NCI-H748 (cell line): ENCODE data around the gene ZP3.
"Not testable (repeated sequence)": the region's sequence is repeated elsewhere in the genome, so short reads cannot be mapped to it uniquely, and the experiment has no call there.

ENCODE experiments used
- DNase-seq: peaks from one replicate; lab custom pipeline; 2025; ENCODE audit not compliant: unreplicated experiment; lab: John Stamatoyannopoulos, UW

ZP3 gene

DNA sequence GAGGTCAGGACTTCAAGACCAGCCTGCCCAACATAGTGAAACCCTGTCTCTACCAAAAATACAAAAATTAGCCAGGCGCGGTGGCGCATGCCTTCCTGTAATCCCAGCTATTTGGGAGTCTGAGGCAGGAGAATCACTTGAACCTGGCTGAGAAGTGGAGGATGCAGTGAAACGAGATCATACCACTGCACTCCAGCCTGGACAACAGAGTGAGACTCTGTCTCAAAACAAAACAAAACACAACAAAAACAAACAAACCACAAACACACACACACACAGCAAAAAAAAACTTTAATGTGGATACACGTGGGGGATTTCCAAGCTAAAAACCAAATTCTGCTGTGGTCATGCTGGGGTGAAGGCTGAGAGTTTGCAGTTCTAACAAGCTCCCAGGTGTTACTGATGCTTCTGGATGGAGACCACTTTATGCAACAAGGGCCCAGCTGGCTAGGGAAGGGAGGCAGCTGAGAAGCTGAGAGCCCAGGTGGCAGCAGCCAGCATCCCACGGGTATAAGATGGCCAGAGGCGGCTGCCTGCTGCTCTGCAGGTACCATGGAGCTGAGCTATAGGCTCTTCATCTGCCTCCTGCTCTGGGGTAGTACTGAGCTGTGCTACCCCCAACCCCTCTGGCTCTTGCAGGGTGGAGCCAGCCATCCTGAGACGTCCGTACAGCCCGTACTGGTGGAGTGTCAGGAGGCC lies at the start of gene ZP3:
Gene ZP3, plus strand, starts transcription at position 538 of the 699 bp plus-strand sequence. Its CDS starts 15 bp downstream, at position 553.
- no peak for DNase-seq

DNA sequence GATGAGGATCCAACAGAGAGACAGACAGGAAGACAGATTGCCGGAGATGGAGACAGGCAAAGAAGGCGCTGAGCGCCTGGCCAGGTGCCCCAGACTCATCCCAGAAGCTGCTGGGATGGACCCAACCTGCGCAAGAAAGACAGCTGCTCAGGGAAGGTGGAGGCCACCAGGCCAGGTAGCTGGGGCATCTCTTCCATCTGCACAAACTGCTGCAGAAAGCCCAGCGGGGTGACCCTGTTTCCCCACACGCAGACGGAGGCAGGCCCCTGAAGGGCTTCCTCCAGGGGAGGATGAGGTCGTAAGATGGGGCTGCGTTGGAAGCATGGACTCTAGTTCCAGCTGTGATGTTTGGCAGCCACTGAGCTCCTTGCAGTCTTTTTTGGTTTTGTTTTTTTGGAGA lies 49.5 kb upstream of the ZP3 start:
- no peak for DNase-seq

DNA sequence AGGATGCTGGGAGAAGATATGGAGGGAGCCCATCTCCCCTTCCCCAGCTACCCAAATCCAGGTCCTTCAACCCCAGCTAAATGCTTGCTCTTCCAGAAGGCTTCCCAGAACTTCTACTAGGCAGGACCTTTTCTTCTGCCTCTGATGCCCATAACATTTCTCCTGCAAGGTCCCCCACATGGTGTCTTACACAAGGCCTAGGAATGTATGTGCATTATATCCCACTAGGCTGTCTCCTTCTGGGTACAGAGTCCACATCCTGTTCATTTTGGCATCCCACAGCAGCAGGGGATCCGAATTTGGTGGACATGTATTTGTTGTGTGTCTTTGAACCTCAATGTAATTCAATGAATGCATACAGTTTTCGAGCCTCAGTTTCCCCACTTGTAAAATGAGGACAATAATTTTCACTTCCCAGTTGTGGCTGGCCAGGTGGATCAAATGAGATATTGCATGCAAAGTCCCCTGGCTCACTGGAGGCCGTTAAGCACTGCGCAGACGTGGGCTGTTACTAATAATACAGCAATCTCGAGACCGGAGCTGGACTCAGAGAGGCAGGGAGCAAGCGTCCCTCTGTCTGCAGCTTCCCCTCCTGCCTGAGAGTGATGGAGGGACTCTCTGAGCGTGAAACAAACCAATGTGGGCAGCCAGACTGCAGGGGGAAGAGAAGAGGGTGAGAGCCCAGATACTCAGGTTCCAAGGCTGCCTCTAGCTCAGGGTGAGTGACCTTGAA lies 47.4 kb upstream of the ZP3 start:
- no peak for DNase-seq

DNA sequence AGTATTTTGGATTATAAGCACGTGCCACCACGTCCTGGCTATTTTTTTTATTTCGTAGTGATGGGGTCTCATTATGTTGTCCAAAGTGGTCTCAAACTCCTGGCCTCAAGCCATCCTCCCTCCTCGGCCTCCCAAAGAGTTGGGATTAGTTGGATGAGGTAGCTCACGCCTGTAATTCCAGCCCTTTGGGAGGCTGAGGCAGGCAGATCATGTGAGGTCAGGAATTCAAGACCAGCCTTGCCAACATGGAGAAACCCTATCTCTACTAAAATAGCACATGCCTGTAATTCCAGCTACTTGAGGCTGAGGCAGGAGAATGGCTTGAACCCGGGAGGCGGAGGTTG lies 44.2 kb upstream of the ZP3 start:
- no peak for DNase-seq

DNA sequence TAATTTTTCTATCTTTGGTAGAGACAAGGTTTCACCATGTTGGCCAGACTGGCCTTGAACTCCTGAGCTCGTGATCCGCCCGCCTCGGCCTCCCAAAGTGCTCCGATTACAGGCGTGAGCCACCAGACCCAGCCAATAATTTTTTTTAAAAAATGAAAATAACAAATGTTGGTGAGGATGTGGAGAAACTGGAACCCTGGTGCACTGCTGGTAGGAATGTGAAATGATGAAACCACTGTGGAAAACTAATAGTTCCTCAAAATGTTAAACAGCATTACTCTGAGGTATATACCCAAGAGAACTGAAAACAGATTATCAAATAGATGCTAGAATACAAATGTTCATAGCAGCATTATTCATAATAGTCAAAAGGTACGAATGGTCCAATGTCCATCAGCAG lies 42.9 kb upstream of the ZP3 start:
- no peak for DNase-seq

DNA sequence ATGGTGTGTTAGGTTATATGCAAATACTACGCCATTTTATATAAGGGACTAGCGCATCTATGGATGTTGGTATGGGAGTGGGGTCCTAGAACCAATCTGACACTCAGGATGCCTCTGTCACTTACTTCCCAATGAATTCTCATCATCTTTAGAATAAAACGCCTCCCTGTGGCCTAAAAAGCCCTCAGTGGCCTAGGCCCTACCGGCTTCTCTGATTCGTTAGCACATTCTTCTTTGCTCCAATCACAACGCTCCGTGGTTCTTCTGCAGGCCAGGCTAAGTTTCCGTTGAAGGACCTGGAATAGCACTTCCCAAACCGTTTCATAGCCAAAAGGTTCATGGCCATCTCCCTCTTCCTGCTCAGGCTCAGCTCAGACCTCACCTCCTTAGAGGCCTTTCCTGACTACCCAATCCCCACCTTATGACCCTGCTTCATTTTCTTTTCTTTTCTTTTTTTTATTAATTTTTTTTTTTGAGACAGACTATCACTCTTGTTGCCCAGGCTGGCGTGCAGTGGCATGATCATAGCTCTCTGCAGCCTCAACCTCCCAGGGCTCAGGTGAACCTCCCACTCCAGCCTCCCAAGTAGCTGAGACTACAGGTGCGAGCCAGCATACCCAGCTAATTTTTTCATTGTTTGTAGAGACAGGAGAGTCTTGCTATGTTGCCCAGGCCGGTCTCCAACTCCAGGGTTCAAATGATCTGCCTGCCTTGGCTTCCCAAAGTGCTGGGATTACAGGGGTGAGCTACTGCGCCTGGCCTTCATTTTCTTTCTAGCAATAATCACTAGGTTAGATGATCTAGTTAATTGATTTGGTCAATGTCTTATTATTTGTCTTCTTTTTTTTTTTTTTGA lies 41.4 kb upstream of the ZP3 start:
- DNase-seq: no peak

DNA sequence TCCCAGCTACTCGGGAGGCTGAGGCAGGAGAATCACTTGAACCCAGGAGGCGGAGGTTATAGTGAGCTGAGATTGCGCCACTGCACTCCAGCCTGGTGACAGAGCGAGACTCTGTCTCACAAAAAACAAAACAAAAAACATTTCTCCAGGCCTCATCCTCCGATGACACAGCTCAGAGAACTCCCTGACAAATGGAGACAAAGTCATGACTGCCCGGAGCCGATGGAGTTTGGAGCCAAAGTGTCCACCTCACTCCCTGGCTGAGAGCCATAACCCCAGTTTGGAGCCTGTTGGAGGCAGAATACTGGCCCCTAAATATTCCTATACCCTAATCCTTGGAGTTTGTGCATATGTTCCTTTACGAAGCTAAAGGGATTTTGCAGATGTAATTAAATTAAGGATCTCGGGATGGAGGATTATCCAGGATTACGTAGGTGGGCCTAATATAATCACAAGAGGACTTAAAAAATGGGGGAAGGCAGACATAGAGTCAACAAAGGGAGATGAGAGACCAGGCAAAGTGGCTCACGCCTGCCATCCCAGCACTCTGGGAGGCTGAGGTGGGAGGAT lies 38.0 kb upstream of the ZP3 start:
- DNase-seq: no peak

DNA sequence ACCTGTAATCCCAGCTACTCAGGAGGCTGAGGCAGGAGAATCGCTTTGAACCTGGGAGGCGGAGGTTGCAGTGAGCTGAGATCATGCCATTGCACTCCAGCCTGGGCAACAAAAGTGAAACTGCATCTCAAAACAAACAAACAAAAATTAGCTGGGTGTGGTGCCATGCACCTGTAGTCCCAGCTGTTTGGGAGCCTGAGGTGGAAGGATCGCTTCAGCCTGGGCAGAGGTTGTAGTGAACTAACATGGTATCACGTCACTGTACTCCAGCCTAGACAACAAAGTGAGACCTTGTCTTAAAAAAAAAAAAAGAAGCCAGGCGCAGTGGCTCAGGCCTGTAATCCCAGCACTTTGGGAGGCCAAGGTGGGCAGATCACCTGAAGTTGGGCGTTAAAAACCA lies 37.0 kb upstream of the ZP3 start:
- DNase-seq: peak; percentile 38

DNA sequence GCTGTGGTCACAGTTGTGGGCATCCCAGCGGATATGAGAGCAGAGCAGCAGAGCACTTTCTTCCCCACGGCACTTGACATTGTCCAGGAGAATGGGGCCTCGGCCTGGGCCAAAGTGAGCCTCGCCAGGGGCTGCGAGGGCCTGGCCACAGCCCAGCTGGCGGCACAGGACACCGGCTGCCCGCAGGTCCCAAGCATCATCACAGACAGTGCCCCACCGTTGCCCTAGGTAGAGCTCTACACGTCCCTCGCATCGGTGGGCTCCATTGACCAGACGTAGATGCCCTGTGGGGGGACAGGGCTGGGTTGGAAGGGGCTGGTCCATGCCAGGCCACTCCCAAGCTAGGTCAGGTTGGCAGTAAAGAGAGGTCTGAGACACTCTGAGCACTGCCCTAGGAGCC lies 34.7 kb upstream of the ZP3 start:
- no peak for DNase-seq

DNA sequence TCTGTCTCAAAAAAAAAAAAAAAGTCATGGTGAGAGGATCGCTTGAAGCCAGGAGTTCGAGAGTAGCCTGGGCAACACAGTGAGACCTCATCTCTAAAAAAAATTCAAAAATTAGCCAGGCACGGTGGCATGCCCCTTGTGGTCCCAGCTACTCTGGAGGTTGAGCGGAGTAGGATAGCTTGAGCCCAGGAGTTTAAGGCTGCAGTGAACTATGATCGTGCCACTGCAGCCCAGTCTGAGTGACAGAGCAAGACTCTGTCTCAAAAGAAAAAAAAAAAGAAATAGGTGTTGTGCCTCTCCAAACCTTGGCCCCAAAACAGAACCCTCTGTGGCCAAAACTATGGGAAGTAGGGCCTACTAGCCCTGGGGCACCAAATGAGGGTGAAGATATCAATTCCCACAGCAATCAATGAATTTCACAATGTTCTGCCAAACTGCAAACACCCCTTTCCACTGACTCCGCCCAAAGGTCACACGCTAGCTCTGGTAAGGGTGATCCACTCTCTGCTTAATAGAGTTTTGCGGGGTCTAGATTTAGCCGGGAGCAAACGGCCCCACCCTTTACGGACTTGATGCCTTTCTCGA lies 32.1 kb upstream of the ZP3 start:
- no peak for DNase-seq

DNA sequence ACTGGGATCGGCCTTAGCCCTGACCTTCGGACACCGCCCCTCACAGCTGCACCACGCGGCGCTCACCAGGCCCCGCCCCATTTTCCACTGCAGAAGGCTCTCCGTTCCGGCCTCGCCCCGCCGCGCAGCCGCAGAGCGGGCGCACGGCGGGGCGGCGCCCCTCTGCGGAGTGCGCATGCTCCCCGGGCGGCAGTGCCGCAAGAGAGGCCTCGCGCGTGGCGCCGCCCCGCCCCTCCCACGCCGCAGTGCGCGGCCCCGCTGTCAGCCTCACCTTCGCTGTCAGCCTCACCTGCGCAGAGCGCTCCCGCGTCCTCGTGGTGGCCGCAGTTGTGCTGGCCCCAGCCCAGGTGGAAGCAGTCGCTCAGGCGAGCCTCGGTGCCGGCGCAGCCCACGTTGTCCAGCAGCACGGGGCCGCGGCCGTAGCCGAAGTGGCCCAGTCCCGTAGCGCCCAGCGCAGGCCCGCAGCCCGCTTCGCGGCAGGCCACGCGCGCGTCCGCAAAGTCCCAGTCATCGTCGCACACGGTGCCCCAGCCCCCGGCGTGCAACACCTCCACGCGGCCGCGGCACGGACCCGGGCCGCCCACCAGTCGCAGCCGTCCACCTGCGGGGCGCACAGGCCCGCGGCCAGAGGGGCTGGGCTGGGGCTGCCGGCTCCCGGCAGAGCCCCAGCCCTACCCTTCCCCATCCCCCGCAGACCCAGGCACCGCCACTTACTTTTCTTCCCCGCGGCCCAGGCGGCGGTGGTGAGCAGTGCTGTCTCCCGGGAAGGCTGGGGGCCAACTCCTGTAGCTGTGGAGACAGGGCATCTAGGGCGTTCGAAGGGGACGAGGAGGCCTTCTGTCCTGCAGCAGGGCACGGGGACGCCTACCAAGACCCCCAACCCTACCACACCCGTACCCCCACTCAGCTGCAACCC lies 31.4 kb upstream of the ZP3 start:
- peak; percentile 93 for DNase-seq

DNA sequence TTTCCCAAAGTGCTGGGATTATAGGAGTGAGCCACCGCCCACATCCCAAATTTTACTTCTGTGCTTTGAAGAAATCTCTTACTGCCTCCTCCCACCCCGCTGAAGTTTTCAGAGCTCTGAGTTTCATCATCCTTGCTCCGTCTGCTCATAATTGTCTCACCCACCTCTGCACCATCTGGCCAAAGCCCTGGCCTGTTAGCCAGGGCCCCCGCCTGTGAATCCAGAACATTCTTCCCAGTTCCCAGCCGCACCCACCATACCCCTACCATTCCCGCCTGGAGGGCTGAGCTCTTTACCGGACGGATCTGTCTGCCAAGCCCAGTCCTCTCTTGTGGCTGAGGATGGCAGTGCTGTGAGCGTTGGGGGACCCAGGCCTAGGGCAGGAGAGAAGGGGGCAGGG lies 29.8 kb upstream of the ZP3 start:
- DNase-seq: no peak

DNA sequence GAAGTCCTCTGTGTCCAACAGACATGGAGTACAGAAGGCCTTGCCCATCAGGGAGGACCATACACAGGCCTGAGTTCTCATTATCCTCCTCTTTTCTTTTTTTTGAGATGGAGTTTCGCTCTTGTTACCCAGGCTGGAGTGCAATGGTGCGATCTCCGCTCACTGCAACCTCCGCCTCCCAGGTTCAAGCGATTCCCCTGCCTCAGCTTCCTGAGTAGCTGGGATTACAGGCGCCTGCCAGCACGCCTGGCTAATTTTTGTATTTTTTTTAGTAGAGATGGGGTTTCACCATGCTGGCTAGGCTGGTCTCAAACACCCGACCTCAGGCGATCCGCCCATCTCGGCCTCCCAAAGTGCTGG lies 29.2 kb upstream of the ZP3 start:
- DNase-seq: not testable (repeated sequence)

DNA sequence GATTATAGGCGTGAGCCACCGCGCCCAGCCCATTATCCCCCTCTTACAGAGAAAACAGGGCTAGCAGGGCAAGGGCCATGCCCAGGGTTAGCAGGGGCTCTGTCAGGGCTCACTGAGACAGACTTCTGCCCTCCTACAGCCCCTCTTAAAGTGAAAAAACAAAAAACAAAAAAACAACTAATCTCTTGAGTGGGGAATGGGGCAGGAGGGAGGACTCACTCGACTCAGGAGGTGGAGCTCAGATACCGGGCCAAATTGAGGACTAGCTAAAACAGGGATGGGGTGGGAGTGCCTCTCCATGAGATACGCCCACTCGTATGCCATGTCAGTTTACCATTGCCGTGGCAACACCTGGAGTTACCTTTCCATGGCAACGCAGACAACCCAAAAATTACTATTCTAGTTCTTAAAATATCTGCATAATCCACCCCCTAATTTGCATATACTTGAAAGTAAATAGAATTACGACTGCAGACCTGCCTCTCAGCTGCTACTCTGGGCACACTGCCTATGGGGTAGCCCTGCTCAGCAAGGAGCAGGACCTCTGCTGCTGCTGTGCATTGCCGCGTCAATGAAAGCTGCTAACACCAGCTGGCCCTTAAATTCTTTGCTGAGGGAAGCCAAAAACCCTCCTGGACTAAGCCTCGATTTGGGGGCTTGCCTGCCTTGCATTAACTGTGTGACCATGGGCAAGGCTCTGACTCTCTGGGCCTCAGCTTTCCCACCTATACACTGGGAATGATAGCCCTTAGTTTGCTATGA lies 28.6 kb upstream of the ZP3 start:
- DNase-seq: peak; percentile 42

DNA sequence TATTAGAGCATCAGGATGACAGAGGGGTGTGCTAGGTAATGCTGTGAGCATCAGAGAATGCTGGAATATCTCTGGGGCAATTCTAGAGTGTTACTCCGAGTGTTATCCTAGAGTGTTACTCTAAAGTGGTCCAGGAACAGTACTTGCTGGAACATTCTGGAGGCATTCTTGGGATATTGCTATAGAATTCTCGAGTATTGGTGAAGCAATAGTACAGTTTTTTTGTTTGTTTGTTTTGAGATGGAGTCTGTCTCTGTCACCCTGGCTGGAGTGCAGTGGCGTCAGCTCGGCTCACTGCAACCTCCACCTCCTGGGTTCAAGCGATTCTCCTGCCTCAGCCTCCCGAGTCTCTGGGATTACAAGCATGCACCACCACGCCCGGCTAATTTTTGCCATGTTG lies 27.9 kb upstream of the ZP3 start:
- no peak for DNase-seq

DNA sequence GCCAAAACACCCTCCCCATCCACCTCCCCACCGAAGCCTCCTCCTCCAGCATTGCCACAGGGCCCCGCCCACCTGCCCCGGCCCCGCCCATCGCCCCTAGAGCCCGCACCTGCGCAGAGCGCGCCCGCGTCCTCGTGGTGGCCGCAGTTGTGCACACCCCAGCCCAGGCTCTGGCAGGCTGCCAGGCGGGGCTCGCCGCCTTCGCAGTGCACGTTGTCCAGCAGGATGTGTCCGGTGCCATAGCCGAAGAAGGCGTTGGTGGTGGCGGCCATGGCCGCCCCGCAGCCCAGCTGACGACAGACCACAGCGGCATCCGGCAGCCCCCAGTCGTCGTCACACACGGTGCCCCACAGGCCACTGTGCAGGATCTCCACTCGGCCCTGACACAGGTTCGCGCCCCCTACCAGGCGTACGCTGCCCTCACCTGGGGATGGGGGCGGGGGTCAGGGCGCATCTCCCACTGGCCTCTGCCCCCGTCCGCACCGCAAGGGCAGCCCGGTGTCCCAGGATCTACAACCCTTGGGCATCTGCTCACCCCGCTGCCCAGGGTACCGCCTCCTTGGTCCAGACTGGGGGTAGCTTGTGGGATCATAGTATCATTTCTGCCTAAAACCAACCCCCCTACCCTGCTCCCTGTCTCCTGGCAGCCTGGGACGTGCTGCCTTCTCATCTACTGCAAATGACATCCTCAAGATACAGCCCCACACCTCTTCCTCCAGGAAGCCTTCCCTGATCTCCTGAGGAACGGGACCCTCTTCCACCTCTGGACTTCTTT lies 27.2 kb upstream of the ZP3 start:
- peak; percentile 86 for DNase-seq

DNA sequence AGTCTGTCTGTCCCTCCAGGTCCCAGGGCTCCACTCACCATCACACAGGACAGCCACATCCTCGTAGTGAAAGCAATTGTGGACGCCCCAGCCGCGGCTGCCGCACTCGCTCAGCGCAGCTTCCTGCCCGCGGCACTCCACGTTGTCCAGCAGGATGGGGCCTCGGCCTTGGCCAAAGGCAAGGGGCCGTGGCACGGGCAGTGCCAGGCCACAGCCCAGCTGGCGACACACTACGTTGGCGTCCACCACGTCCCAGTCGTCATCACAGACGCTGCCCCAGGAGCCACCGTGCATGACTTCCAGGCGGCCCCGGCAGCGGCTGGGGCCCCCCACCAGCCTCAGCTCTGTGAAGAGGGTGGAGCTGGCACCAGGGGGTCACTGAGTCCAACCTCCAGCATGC lies 24.5 kb upstream of the ZP3 start:
- no peak for DNase-seq

DNA sequence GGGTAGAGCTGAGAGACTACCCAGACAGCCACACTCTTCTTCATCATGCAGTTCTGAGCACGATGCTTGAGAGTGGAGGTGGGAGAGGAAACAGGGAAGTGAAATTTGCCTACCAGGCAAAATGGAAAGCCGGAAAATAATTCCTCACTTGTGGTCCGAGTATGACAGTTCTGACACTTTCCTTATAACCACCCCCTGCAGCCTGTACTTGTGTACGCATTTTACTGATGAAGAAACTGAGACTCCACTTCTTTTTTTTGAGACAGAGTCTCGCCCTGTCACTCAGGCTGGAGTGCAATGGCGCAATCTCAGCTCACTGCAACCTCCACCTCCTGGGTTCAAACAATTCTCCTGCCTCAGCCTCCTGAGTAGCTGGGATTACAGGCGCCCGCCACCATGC lies 21.7 kb upstream of the ZP3 start:
- DNase-seq: not testable (repeated sequence)
